GM12872 (cell line): ENCODE data around the gene BCL6B.

Experiments used
- TF ChIP-seq, protein P1 (sequence below): IDR thresholded peaks from 3 replicates; pipeline ENCODE4 v1.5.1; 2011; ENCODE audit warnings: low read depth, mild to moderate bottlenecking, low read length, moderate library complexity; ENCODE audit not compliant: insufficient read depth

The BCL6B gene

DNA sequence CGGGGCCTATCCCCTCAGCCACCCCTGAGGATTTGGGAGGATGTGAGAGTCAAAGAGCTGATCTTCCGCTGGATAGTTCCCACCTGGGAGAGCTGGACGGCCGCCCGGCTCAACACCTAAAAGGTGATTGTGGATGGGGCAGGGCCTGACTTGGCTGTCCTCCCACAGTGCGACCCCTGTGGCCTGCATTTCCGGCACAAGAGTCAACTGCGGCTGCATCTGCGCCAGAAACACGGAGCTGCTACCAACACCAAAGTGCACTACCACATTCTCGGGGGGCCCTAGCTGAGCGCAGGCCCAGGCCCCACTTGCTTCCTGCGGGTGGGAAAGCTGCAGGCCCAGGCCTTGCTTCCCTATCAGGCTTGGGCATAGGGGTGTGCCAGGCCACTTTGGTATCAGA lies 4.5 kb downstream of the BCL6B start:
- TF ChIP-seq, protein P1, sequence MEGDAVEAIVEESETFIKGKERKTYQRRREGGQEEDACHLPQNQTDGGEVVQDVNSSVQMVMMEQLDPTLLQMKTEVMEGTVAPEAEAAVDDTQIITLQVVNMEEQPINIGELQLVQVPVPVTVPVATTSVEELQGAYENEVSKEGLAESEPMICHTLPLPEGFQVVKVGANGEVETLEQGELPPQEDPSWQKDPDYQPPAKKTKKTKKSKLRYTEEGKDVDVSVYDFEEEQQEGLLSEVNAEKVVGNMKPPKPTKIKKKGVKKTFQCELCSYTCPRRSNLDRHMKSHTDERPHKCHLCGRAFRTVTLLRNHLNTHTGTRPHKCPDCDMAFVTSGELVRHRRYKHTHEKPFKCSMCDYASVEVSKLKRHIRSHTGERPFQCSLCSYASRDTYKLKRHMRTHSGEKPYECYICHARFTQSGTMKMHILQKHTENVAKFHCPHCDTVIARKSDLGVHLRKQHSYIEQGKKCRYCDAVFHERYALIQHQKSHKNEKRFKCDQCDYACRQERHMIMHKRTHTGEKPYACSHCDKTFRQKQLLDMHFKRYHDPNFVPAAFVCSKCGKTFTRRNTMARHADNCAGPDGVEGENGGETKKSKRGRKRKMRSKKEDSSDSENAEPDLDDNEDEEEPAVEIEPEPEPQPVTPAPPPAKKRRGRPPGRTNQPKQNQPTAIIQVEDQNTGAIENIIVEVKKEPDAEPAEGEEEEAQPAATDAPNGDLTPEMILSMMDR, result no peak

DNA sequence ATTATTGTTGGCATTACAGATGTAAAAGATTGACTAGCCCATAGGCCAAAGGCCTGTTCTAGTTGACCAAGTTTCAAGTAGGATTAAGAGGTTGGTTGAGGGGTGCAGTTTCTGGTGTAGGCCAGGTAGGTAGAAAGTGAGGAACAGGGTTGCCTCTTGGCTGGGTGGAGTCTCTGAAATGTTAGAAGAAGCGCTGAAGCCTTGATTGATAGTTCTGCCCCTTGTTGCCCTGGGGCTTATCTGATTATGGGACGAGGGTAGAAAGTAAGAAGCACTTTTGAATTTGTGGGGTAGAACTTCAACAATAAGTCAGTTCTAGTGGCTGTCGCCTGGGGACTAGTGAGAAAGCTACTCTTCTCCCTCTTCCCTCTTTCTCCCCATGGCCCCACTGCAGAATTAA lies 6.2 kb downstream of the BCL6B start:
- TF ChIP-seq, protein P1, result no peak

DNA sequence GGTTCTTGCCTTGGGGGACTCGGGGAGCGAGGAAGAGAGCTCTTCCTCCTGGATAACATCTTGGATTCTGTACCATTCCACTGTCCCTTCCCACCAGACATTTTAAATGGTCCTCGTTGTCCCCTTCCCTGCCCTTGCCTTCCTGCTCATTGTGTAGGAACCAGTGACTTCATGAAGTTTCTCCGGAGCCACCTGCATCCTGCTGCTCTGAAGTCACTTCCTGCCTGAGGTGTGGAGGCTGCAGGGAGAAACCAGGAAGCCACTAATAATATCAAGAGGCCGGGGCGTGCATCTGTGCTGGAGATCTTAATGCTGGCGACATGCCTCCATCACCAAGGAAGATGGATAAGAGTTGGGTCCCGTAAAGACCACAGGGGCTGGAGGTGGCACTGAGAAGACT lies 6.8 kb downstream of the BCL6B start:
- TF ChIP-seq, protein P1, result no peak

DNA sequence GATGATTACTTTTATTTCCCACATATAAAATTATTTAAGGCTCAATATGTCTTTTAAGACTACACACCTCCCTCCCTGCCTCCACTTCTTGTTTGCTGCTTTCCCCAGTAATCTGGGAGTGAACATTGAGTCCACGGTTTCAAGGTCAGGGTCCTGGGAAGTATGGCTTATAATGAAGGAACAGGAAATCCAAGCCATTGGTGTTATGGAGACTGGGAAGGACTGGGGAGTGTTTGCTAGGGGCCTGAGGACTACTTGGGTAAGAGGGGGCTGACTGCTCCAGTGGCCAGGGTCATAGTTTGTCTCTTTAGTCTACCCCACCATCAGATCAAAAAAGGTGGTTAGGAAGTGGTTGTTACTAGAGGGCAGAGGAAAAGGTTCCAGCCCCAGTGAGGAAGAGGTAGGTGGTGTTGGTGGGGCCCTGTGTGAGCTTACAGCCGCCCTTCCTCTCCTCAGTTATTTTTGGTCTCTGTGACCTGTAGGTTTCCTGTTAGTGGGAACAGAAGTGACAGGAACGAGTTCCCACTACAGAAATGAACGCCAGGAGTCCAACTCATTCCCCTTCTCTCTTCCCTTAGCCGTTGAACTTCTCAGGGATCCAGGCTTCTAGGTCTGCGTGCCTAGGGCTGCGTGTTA lies 12.2 kb downstream of the BCL6B start:
- TF ChIP-seq, protein P1, result no peak

DNA sequence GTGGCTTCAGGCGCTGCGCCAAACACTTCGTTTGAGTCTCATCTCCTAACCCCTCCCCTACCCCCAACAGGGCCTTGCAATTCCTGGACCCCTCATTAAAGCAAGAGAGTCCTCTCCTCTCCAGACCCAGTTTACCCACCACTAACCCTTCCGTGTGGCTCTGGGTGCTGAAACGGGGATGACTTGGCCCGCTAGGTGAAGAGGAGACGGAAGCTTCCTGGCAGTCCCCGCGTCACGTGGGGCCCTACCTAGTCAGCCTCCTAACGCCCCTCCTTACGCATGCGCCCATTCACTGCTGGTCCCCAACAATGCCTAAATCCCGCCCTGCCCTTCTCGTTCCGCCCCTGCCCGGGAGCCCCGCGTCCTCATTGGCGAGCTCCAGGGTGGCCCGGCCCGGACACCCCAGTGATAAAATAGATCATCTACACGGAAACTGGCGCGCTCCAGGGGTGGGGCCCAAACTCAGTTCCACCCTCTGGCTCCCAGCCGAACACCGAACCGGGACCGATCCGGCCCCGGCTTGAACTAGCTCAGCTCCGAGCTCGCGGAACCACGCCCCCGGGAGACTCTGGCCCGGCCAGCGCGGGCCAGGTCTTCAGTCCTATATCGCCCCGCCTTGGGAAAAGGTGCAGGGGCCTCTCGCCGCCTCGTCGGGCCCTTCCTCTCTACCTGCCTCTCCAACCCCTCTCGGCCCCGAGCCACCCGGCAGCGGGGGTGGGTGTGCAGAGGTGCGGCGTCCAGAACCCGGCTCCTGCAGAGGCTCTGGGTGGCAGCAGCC lies 12.9 kb downstream of the BCL6B start, which contains the start of gene SLC16A13:
TSS of gene SLC16A13 (plus strand) at position 425 of the 778 bp plus-strand sequence. CDS start 368 bp downstream, outside the sequence.
- TF ChIP-seq, protein P1, result no peak

DNA sequence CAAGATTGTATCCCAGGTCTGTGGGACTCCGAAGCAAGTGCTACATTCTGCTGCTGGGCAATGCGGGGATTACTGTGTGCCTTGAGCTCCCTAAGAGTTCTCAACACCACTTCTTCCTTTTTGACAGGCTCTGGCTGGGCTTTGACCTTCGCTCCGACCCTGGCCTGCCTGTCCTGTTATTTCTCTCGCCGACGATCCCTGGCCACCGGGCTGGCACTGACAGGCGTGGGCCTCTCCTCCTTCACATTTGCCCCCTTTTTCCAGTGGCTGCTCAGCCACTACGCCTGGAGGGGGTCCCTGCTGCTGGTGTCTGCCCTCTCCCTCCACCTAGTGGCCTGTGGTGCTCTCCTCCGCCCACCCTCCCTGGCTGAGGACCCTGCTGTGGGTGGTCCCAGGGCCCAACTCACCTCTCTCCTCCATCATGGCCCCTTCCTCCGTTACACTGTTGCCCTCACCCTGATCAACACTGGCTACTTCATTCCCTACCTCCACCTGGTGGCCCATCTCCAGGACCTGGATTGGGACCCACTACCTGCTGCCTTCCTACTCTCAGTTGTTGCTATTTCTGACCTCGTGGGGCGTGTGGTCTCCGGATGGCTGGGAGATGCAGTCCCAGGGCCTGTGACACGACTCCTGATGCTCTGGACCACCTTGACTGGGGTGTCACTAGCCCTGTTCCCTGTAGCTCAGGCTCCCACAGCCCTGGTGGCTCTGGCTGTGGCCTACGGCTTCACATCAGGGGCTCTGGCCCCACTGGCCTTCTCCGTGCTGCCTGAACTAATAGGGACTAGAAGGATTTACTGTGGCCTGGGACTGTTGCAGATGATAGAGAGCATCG lies 15.4 kb downstream of the BCL6B start:
- TF ChIP-seq, protein P1, result no peak

DNA sequence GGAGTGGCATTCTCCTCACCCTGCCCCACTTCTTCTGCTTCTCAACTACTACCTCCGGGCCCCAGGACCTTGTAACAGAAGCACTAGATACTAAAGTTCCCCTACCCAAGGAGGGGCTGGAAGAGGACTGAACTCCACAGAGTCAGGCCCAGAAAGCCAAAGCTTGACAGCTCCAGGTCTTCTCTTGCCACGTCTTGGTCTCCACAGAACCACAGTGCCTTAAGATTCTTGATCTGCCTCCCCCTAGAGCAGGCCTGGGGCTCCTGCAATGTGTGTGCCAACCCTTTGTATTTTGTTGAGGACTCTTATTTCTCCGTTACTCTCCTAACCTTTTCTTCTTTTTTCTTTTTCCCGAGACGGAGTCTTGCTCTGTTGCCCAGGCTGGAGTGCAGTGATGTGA lies 17.0 kb downstream of the BCL6B start:
- TF ChIP-seq, protein P1, result no peak
